Common myeloid progenitor, CD34-positive (primary cell): ENCODE results near the gene SOCS3.

ENCODE experiments used
- CTCF ChIA-PET: fragments of 350-600 bp; sonication (Branson Sonifier 250); formaldehyde crosslinking; loops from one replicate; lab custom pipeline; 2021; ENCODE audit warnings: antibody characterized with exemption; lab: Charles Lee
- POLR2A ChIA-PET: fragments of 350-600 bp; sonication (Branson Sonifier 250); formaldehyde crosslinking; loops from one replicate; lab custom pipeline; 2021; ENCODE audit warnings: antibody characterized with exemption; lab: Charles Lee
- DNase-seq, 3 donors: peaks; one replicate each; pipeline versions ENCODE4 v3.0.0 to v3.0.0-alpha.2; 2013
- H3K27ac ChIP-seq, 2 experiments: 1 replicate in 1 of 2; 2 replicates in 1 of 2; pipeline ENCODE4 v1.7.0; 2013; ENCODE audit warnings: inconsistent platforms in 2 of 2, low read length in 2 of 2, mild to moderate bottlenecking in 2 of 2, low read depth in 1 of 2, moderate library complexity in 1 of 2; ENCODE audit not compliant: severe bottlenecking in 2 of 2, insufficient read depth in 1 of 2, poor library complexity in 1 of 2
- H3K27me3 ChIP-seq, 5 experiments: replicated peaks in 2 of 5; 1 replicate in 3 of 5; 2 replicates in 2 of 5; pipeline versions ENCODE4 v1.6.1 to v1.7.0; 2013; ENCODE audit warnings: low read length in 4 of 5, mild to moderate bottlenecking in 2 of 5, moderate library complexity in 2 of 5, inconsistent platforms in 1 of 5; ENCODE audit not compliant: insufficient read depth in 5 of 5, control insufficient read depth in 4 of 5
- H3K36me3 ChIP-seq, 4 experiments: 1 replicate in 2 of 4; 2 replicates in 2 of 4; pipeline versions ENCODE4 v1.6.1 to v1.7.0; 2013; ENCODE audit warnings: low read length in 3 of 4, control low read depth in 1 of 4, mild to moderate bottlenecking in 1 of 4; ENCODE audit not compliant: control insufficient read depth in 4 of 4, insufficient read depth in 4 of 4
- H3K4me1 ChIP-seq, 4 experiments: 1 replicate in 3 of 4; 2 replicates in 1 of 4; pipeline versions ENCODE4 v1.6.1 to v1.7.1; 2013; ENCODE audit warnings: low read length in 3 of 4, mild to moderate bottlenecking in 3 of 4, control low read depth in 1 of 4, inconsistent platforms in 1 of 4, moderate library complexity in 1 of 4; ENCODE audit not compliant: control insufficient read depth in 4 of 4, insufficient read depth in 4 of 4; ENCODE audit errors: control extremely low read depth in 1 of 4
- H3K4me3 ChIP-seq, 7 experiments: 1 replicate in 4 of 7; 2 replicates in 3 of 7; pipeline versions ENCODE4 v1.5.1 to v1.7.0; 2013; ENCODE audit warnings: mild to moderate bottlenecking in 7 of 7, low read length in 6 of 7, moderate library complexity in 6 of 7, inconsistent platforms in 2 of 7, low read depth in 2 of 7, control low read depth in 1 of 7; ENCODE audit not compliant: insufficient read depth in 4 of 7, control insufficient read depth in 1 of 7; ENCODE audit errors: extremely low read depth in 1 of 7
- H3K9me3 ChIP-seq, 5 experiments: 1 replicate in 4 of 5; 2 replicates in 1 of 5; pipeline versions ENCODE4 v1.6.1 to v1.7.1; 2013; ENCODE audit warnings: low read length in 4 of 5, mild to moderate bottlenecking in 2 of 5, inconsistent platforms in 1 of 5, low read depth in 1 of 5, moderate library complexity in 1 of 5; ENCODE audit not compliant: control insufficient read depth in 4 of 5, insufficient read depth in 2 of 5; ENCODE audit errors: control extremely low read depth in 1 of 5
- WGBS: methylation state at CpG from one replicate; pipeline ENCODE4 v1.1.5; 2013; ENCODE audit not compliant: insufficient coverage; 5-methylcytosine and 5-hydroxymethylcytosine counted together

The SOCS3 gene

DNA sequence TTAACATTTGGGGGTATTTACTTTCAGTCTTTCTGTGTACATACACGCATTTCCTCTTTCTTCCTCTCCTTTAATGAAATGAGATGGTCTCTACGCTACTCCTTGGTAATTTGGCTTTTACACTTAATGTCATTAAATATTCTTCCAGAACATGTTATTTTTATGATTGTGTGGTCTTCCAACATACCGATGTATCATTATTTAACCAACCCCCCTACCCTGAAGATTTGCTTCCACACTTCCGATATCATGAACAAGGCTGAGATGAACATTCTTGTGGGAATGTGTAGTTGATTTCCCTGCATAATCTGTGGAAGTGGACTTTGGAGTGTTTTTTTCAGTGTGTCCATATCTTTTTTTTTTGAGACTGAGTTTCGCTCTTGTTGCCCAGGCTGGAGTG is 16.3 kb upstream of the SOCS3 start:
- Histone ChIP-seq H3K9me3 (no peaks in the 10 kb centered on the region), H3K4me1 (peaks cover 11 to 45% (median 32%) of the 10 kb centered on the region in 4 experiments), H3K27me3 (no peaks in the 10 kb centered on the region), H3K27ac (no peak overlapping the region), H3K4me3 (no peak overlapping the region), H3K36me3 (no peaks in the 10 kb centered on the region)
- DNase-seq, result no peak
- WGBS, result 100% methylated on average over 2 of the region's 5 CpGs
- ChIA-PET POLR2A (no interaction called here), CTCF (no interaction called here)

DNA sequence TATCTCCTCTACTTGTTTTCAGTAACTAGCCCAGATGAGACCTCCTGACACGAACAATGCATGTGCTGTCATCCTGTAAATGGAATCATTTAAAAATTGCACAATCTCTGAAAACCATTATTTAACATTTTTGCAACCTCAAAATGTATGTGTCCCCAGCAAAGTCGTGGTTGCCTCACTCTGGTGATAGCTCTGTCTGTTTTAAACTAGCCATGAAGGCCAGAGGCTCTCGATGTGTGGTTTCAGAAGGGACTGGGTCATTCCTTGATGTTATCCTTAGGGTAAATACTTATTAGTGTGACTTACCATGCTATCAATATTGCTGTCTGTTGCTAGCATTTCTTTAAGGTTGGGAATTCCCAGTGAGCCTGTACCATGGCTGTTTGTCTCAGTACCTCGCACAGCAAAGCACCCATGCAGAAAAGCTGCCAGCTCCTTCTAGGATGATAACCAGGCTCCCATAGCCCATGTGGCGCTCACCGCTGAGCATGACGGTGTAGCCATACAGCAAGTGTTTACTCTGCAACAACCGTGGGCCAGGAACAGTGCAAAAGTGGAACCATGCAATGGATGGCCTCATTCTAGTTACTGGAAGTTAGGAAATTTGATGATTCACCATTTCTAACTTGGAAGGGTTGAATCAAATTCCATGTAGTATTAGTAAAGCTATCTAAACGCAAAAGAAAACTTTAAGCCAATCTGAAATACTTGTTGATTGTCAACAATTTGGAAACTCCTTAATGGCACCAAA is 15.7 kb upstream of the SOCS3 start:
- WGBS, result 85% methylated on average over 8 of the region's 9 CpGs
- no peak for DNase-seq
- ChIA-PET POLR2A (no interaction called here), CTCF (interaction anchor here (1.2 kb wide), 1 partner anchor 10 kb away, joined by 3 read pairs; no protein-coding TSS in a partner anchor)
- Histone ChIP-seq H3K9me3 (no peaks in the 10 kb centered on the region), H3K4me1 (peaks cover 7 to 40% (median 27%) of the 10 kb centered on the region in 4 experiments), H3K27ac (no peak overlapping the region), H3K27me3 (no peaks in the 10 kb centered on the region), H3K36me3 (no peaks in the 10 kb centered on the region), H3K4me3 (no peak overlapping the region)

DNA sequence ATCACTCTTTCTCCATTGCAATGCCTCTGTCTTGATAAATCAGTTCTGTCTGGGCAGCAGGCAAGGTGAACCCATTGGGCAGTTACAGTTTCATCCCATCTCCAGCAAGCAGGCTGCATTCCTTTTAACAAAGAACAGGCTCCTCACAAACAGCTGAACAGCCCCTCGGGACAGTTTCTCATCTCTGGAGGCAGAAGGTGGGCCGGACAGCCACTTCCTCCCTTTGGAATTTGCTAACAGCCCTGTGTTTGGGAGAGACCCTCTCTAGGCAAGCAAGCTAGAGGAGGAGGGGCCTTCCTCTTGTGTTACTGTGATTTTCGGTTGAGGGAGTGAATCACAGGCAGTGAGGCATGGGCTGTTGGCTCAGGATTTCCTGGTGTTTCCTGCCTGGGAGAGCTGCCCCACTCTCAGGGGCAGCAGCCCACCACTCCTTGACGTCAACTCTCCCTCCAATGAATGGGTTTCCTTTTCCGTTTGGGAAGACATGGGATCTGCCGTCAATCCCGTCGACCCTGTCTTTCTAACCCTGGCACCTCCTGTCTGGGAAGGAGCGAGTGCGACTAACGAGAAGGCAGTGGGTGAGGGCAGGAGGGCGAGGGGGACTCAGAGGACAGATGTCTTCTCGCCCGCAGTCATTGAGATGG is 14.9 kb upstream of the SOCS3 start:
- CTCF ChIA-PET, result interaction anchor here (0.7 to 1.6 kb wide), 4 partner anchors 10 to 38 kb away, joined by 3 read pairs; no protein-coding TSS in a partner anchor
- POLR2A ChIA-PET, result no interaction called here

DNA sequence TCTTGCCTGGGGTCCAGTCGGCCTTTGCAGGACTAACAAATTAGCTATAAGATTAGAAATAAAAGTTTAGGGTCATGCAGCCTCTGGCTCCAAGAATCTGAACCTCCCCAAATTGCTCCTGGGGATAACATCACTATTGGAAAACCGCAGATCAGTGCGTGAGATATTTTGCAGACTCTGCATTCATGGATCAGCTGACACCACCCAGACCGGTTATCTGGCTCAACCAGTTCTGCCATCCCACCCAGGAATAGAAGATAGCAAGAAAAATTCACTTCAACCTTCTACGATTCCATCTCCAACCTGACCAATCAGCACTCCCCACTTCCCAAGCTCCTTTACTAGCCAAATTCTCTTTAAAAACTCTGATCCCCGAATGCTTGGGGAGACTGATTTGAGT is 14.3 kb upstream of the SOCS3 start:
- H3K27ac ChIP-seq, result no peak overlapping the region
- CTCF ChIA-PET, result interaction anchor here (0.7 to 1.6 kb wide), 5 partner anchors 8 to 48 kb away, joined by 3 to 8 read pairs (median 3); no protein-coding TSS in a partner anchor
- H3K4me3 ChIP-seq, result no peak overlapping the region
- WGBS, result 90% methylated on average over 5 of the region's 6 CpGs
- no peaks in the 10 kb centered on the region for H3K27me3 ChIP-seq
- DNase-seq, result no peak
- no peaks in the 10 kb centered on the region for H3K9me3 ChIP-seq
- no peaks in the 10 kb centered on the region for H3K36me3 ChIP-seq
- H3K4me1 ChIP-seq, result peaks cover 2 to 26% (median 13%) of the 10 kb centered on the region in 4 experiments
- POLR2A ChIA-PET, result interaction anchor here (1.4 kb wide), 1 partner anchor 14 kb away, joined by 3 read pairs; no protein-coding TSS in a partner anchor

More for the DNA sequence above, 14.9 kb upstream of the SOCS3 start:
- Histone ChIP-seq H3K4me3 (no peak overlapping the region), H3K36me3 (no peaks in the 10 kb centered on the region), H3K9me3 (no peaks in the 10 kb centered on the region), H3K27ac (no peak overlapping the region), H3K27me3 (no peaks in the 10 kb centered on the region), H3K4me1 (peaks cover 4 to 31% (median 19%) of the 10 kb centered on the region in 4 experiments)
- no peak for DNase-seq
- WGBS, result 87% methylated on average over 13 of the region's 14 CpGs

DNA sequence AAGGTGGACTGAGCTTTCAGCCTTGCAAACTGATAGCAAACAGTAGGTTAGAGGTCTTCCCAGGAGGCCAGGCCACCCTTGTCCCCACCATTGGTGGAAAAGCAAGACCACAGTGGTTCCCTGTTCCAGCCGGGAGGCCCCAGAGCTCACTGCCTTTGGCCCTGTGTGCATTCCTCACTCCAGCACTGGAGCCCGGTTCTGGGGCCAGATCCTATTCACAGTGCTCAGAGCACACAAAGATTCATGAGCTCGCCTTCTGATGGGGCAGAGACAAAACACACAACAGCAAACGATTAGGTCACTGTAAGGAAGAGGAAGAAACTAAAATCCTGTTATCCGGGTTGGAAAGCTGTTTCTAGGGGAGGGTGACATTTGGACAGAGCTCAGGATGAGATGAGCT is 13.0 kb upstream of the SOCS3 start:
- DNase-seq, result no peak
- POLR2A ChIA-PET, result interaction anchor here (1.4 kb wide), 1 partner anchor 12 kb away, joined by 3 read pairs; no protein-coding TSS in a partner anchor
- Histone ChIP-seq H3K4me3 (no peak overlapping the region), H3K27me3 (no peaks in the 10 kb centered on the region), H3K27ac (no peak overlapping the region), H3K36me3 (no peaks in the 10 kb centered on the region), H3K9me3 (no peaks in the 10 kb centered on the region), H3K4me1 (peaks cover 0 to 19% (median 4%) of the 10 kb centered on the region in 4 experiments)
- CTCF ChIA-PET, result interaction anchor here (0.9 to 1.5 kb wide), 5 partner anchors 9 to 86 kb away, joined by 3 to 8 read pairs (median 3); no protein-coding TSS in a partner anchor
- WGBS, result 94% methylated on average over 5 of the region's 5 CpGs

DNA sequence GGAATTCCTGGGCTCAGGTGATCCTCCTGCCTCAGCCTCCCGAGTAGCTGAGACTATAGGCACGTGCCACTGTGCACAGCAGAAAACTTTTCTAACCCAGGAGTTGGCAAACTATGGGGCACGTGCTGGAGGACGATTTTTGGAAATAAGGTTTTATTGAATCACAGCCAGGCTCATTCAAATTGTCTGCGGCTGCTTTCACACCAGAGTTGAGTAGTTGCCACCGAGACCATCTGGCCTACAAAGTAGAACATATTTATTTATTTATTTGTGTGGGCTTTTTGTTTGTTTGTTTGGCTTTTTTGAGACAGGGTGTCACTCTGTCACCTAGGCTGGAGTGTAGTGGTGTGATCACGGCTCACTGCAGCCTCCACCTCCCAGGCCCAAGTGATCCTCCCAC is 11.2 kb upstream of the SOCS3 start:
- CTCF ChIA-PET, result no interaction called here
- DNase-seq, result no peak
- Histone ChIP-seq H3K27me3 (no peaks in the 10 kb centered on the region), H3K36me3 (no peaks in the 10 kb centered on the region), H3K9me3 (no peaks in the 10 kb centered on the region), H3K4me3 (no peak overlapping the region), H3K27ac (no peak overlapping the region), H3K4me1 (peaks cover 0 to 19% (median 3%) of the 10 kb centered on the region in 4 experiments)
- POLR2A ChIA-PET, result no interaction called here
- 100% methylated on average over 4 of the region's 7 CpGs for WGBS
